Measurements from ENCODE around the gene SORCS2.

SORCS2 gene

DNA sequence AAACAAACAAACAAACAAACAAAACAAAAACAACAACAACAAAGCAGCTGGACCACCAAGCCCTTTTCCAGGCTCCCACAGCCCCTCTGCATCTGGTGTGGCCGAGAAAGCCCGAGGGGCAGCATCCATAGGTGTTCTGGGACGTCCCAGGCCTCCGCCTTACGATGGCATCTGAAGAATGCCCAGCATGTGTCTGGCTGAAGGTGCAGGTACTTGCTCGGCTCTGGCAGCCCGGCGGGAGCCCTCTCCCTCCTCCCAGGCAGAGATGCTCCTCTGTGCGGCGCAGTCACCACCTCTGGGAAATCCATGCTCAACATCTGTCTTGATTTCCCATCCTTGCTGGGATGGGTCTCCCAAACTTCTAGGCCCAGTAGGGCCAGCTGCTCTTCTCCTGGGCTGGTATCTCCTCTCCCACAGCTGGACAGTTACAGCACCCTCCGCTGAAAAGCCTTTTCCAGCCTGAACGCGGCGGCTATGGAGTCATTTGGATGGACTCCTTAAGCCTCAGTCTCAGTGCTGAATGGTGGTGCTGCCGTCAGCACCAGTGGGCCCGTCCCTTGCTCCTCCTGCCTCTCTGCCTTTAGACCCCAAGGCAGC lies 238.1 kb downstream of the SORCS2 start:
- no peak overlapping the region for H3K4me3 ChIP-seq (ENCODE audit: control insufficient read depth, low read depth, low read length)
- no peak for TF ChIP-seq CTCF (IDR thresholded peaks at IDR 0.05; ENCODE audit: control insufficient read depth, insufficient read depth, low read depth, low read length, missing control alignments)
- DNase-seq (ENCODE audit: low read depth), result no peak

GRCh38 chr4:7430965-7431695 lies 238.8 kb downstream of the SORCS2 start:
- DNase-seq (ENCODE audit: low read depth), result no peak
- H3K4me3 ChIP-seq (ENCODE audit: control insufficient read depth, low read depth, low read length), result no peak overlapping the region
- no peak for TF ChIP-seq CTCF (IDR thresholded peaks at IDR 0.05; ENCODE audit: control insufficient read depth, insufficient read depth, low read depth, low read length, missing control alignments)

DNA sequence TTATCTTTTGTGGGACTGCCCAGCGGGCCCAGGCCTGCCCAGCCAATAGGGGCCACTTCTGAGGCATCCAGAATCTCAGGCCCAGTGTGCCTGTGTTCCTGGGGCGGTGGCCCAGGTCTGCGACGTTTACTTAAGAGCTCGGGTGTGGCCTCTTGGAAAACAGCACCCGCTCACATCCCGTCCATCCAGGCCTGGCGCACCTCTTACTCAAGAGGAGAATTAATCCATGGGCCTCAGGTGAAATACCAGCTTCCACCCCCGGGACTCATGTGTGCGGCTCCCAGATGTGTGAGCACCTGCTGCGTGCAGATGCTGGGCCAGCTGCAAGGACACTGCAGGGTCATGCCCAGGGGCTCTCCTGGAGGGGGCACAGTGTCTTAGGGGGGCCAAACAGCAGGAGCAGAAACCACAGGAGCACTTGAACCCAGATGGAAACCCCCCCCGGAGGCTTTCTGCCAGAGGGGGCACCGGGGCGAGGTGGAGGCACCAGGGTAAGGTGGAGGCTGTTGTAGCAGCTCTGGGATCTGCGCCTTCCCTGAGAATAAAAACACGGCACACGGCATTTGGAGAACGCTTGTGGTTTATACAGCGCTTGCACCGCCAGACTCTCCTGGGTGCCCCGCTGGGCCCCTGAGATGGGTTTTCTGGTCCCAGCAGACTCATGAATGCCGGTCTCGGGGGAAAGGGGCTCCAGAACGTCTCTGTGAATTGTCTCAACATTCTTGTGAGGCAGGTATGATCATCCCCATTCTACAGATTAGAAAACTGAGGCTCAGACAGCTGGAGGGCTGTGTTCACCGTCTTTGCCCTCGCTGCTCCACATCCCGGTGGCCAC lies 239.6 kb downstream of the SORCS2 start:
- H3K4me3 ChIP-seq (ENCODE audit: control insufficient read depth, low read depth, low read length), result no peak overlapping the region
- TF ChIP-seq CTCF (IDR thresholded peaks at IDR 0.05; ENCODE audit: control insufficient read depth, insufficient read depth, low read depth, low read length, missing control alignments), result no peak
- no peak for DNase-seq (ENCODE audit: low read depth)

GRCh38 chr4:7432531-7433375 lies 240.4 kb downstream of the SORCS2 start:
- no peak for TF ChIP-seq CTCF (IDR thresholded peaks at IDR 0.05; ENCODE audit: control insufficient read depth, insufficient read depth, low read depth, low read length, missing control alignments)
- no peak overlapping the region for H3K4me3 ChIP-seq (ENCODE audit: control insufficient read depth, low read depth, low read length)
- no peak for DNase-seq (ENCODE audit: low read depth)

DNA sequence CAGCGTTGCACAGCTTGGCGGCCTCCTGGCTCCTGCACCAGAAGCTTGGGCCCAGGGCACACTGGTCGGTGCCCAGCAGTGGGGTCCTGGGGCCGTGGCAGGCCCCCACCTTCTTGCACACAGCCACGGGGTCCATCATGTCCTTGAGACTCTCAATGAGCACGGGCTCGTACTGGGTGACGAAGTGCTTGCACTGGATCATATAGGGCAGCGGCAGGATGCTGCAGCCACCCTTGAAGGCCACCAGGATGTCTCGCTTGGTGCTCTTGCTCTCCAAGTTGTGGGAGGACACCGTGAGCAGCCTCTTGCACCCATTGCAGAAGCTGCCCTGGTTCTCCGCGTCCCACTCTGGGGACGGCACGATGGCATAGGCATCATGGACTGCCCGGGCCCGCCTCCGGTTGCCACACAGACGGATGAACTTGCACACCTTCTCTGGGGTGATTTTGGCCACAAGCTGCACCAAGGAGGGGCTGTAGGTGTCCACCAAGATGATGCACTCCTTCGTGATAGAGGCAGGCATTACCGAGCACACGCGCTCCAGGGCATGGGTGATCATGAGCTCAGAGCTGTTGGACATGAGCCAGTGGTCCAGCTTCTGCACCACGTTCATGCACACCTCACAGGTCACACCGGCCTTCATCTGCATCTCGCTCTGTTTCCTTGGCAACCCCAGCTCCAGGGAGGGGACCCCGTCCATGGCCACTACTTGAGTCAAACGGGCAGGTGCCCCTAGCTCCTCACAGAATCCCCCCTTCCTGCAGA lies 241.2 kb downstream of the SORCS2 start:
- TF ChIP-seq CTCF (IDR thresholded peaks at IDR 0.05; ENCODE audit: control insufficient read depth, insufficient read depth, low read depth, low read length, missing control alignments), result no peak
- no peak for DNase-seq (ENCODE audit: low read depth)
- no peak overlapping the region for H3K4me3 ChIP-seq (ENCODE audit: control insufficient read depth, low read depth, low read length)
